LHCN-M2 (cell line): Measurements from ENCODE around the gene GPRC5D. TPM values are rescaled to one million over a fixed set of nuclear protein-coding genes. Genes with fewer than 3 reads are reported as not detected.

Source experiments
- DNase-seq: peaks from one replicate; pipeline ENCODE4 v3.0.0-alpha.2; 2012; ENCODE audit warnings: low read depth
- total RNA-seq: library from RNA; depleted of rRNA; stranded (reverse); fragments of >200 nt; gene quantifications from 2 replicates; pipeline ENCODE4 v1.2.3, GENCODE V29; 2014

Gene GPRC5D
- total RNA-seq, 1 experiment from 2014 or later, result not detected

GRCh38 chr12:12908711-12909110, 43.3 kb downstream of the GPRC5D start:
- DNase-seq, result no peak

DNA sequence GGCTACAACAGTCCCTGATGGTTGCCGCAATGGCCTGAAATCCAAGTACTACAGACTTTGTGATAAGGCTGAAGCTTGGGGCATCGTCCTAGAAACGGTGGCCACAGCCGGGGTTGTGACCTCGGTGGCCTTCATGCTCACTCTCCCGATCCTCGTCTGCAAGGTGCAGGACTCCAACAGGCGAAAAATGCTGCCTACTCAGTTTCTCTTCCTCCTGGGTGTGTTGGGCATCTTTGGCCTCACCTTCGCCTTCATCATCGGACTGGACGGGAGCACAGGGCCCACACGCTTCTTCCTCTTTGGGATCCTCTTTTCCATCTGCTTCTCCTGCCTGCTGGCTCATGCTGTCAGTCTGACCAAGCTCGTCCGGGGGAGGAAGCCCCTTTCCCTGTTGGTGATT, 43.7 kb downstream of the GPRC5D start:
- DNase-seq, result no peak

- DNase-seq, result no peak
Measured at GRCh38 chr12:12907552-12907951, 44.4 kb downstream of the GPRC5D start.

GRCh38 chr12:12903642-12904609, 48.0 kb downstream of the GPRC5D start:
- no peak for DNase-seq

GRCh38 chr12:12902036-12902435, 49.9 kb downstream of the GPRC5D start:
- peak; percentile 61 for DNase-seq

DNA sequence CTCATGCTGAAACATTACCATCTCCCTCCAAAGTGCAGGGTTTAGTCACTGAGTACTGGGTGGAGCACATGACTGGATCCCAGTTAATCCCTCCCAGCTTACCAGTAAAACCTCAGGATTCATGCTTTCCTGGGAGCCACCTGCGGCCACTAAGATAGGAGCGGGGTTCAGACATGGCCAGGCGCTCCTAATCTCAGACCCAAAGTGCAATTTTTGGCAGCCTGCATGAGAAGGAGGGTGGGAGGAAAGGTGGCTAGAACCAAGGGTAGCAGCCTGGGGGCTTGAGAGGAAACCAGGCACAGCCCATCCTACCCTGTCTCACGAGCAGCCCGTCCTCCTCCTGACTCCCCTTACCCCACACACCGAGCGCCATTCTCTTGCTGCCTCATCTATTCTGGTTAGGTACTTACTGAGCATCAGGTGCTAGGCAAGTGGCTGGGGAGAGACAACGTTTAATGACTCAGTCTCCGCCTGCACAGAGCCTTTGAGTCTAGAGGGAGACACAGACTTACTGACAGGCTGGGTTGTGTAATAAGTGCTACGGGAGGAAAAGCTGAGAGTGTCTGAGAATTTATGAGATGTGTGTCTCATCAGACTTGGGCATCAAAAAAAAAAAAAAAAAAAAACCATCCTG, 50.7 kb downstream of the GPRC5D start:
- peak; percentile 87 for DNase-seq

DNA sequence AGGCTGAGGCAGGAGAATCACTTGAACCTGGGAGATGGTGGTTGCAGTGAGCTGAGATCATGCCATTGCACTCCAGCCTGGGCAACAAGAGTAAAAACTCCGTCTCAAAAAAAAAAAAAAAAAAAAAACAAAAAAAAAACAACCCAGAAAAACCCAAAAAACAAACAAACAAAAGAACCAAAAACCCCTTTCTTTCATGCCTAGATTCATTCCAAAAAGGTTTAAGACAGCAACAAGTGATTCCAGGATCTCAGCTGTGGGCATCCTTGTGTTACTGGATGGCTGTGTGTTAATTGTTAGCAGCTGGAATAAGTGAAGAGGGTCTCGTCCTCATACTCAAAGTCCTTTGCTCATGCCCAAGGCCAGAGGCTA, 51.2 kb downstream of the GPRC5D start:
- DNase-seq, result no peak

- DNase-seq, result peak; percentile 83
Measured at GRCh38 chr12:12899530-12900380, 52.2 kb downstream of the GPRC5D start.

GRCh38 chr12:12898911-12899511, 53.0 kb downstream of the GPRC5D start:
- DNase-seq, result no peak

DNA sequence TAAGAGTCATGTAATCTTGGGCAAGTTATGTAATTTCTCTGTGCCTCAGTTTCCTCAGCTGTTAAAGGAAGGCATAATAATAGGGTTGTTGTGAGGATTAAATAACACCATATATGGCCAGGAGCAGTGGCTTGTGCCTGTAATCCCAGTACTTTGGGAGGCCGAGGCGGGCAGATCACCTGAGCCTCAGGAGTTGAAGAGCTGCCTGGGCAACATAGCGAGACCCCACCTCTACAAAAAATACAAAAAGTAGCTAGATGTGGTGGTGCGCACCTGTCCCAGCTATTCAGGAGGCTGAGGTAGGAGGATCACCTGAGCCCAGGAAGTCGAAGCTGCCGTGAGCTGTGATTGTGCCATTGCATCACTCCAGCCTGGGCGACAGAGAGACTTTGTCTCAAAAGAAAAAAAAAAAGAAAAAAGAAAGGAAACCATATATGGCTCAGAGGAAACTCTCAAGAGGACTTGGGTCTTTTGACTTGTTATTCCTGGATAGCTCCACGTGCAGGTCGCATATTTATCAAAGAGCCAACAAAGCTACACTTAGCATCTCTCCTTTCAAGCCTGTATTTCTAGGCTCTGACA, 53.7 kb downstream of the GPRC5D start:
- no peak for DNase-seq

DNA sequence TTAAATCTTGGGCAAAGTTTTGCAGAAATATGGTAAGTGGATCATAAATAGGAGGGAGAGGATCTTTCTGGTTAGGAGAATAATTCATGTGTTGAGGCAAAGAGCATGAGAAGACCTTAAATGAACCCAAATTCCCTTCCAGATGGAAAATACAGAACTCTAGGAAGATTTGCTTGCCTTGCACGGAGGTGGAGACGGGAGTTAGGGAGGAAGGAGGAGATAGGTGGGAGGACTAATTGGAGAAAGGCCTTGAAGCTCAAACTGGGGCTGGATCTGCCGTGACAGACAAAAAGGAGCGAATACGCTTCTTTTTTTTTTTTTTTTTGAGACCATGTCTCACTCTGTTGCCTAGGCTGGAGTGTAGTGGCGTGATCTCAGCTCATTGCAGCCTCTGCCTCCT, 54.7 kb downstream of the GPRC5D start:
- DNase-seq, result no peak

DNA sequence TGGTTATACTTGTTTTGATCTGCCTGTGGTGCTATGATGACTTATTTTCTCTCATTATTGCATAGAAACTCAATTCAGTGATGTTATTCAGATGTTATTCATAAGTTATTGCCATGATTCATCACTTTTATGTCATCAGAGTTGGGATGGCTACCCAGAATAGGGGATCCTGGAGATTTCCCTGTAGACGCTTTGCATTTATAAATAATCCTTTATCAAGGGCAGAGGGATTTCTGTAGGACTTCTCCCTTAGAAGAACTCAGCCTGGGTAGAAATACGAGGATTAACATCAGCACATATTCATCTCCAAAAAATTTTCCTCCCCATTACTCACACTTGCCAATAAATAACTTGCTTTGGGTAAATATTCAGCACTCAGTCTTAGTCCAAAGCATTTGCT, 55.7 kb downstream of the GPRC5D start:
- DNase-seq, result peak; percentile 73

GRCh38 chr12:12893438-12893837, 58.5 kb downstream of the GPRC5D start:
- no peak for DNase-seq

DNA sequence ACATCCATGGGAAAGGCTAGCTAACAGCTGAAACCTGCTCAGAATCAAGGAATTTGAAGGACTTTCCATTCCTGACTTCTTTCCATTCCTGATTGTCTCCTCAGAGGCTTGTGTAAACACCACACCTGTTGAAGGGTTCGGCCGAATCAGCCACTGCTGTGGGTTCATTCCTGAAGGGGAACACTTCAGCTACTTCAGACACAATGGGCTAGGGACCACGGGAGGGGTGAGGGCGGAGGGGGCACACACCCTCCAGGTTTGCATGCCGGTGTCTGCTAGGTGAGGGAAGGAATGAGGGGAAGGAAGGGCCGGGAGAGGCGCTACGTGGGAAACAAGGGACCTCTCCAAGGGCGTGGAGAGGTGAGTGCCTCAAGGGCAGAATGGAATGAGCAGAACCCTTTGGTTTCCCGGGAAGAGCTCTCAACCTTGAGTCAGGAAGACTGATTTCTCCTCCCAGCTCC, 59.3 kb downstream of the GPRC5D start:
- DNase-seq, result no peak

- no peak for DNase-seq
Measured at GRCh38 chr12:12891881-12892355, 60.1 kb downstream of the GPRC5D start.

- peak; percentile 90 for DNase-seq
Measured at GRCh38 chr12:12891080-12891880, 60.7 kb downstream of the GPRC5D start, which contains the start of gene GPRC5A. GPRC5A (plus strand) TSS chr12:12891562; CDS start chr12:12908250, 16,688 bp downstream.
